Skeletal muscle tissue (tissue), 4 donors: ENCODE data around the gene CPSF4. TPM values are rescaled to one million over a fixed set of nuclear protein-coding genes. Genes with fewer than 3 reads are reported as not detected.

ENCODE experiments used
- H3K27ac ChIP-seq: one replicate; pipeline ENCODE4 v1.7.0; 2013; ENCODE audit warnings: mild to moderate bottlenecking, low read depth, low read length, inconsistent platforms
- H3K27me3 ChIP-seq, 3 donors: one replicate each; pipeline ENCODE4 v1.7.0; 2013; ENCODE audit warnings: low read length in 3 of 3; ENCODE audit not compliant: control insufficient read depth in 3 of 3, insufficient read depth in 3 of 3
- H3K36me3 ChIP-seq, 3 donors: one replicate each; pipeline ENCODE4 v1.7.0; 2013; ENCODE audit warnings: low read length in 3 of 3; ENCODE audit not compliant: control insufficient read depth in 3 of 3, insufficient read depth in 3 of 3
- H3K4me1 ChIP-seq, 3 donors: one replicate each; pipeline ENCODE4 v1.7.0; 2013; ENCODE audit warnings: low read length in 3 of 3, mild to moderate bottlenecking in 3 of 3; ENCODE audit not compliant: control insufficient read depth in 3 of 3, insufficient read depth in 3 of 3
- H3K4me3 ChIP-seq, 3 donors: one replicate each; pipeline ENCODE4 v1.7.0; 2013; ENCODE audit warnings: low read length in 3 of 3
- H3K9ac ChIP-seq, 3 donors: one replicate each; pipeline ENCODE4 v1.7.0; 2013; ENCODE audit warnings: low read length in 3 of 3, mild to moderate bottlenecking in 3 of 3, moderate library complexity in 2 of 3, low read depth in 1 of 3
- H3K9me3 ChIP-seq, 3 donors: one replicate each; pipeline ENCODE4 v1.7.0; 2013; ENCODE audit warnings: low read length in 3 of 3; ENCODE audit not compliant: control insufficient read depth in 3 of 3
- total RNA-seq: library from RNA; depleted of rRNA; stranded (reverse); fragments of >200 nt; gene quantifications from one replicate; pipeline ENCODE4 v1.2.3, GENCODE V29; 2014
- donor health status: Osteomylitis.

The CPSF4 gene
- total RNA-seq, 1 donor from 2014 or later, result 29.2 TPM

DNA sequence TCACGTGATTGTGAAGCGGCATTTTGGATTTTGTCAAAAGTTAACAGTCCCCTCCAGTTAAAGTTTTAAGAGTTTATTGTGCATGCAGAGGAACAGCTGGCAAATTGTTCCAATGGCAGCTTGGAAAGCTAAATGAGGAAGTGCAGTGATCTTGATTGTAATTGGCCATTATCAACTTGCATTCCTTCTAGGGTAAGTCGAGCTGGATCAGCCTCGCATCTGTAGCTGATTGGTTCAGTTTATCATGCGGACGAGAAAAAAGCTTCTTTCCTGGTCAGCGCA is 34.5 kb downstream of the CPSF4 start:
- H3K36me3 ChIP-seq, result peaks cover 0 to 6% (median under 1%) of the 10 kb centered on the region in 3 donors
- no peaks in the 10 kb centered on the region for H3K9me3 ChIP-seq
- H3K9ac ChIP-seq, result peak overlapping the region; percentile 87 to 89 (median 88)
- H3K4me3 ChIP-seq, result peak overlapping the region; percentile 82 to 90 (median 87)
- H3K4me1 ChIP-seq, result peaks cover 4 to 12% (median 7%) of the 10 kb centered on the region in 3 donors
- no peaks in the 10 kb centered on the region for H3K27me3 ChIP-seq
- peak overlapping the region; percentile 87 for H3K27ac ChIP-seq

GRCh38 chr7:99476107-99476506 is 37.4 kb downstream of the CPSF4 start:
- H3K27ac ChIP-seq, result no peak overlapping the region
- no peaks in the 10 kb centered on the region for H3K27me3 ChIP-seq
- H3K9ac ChIP-seq, result no peak overlapping the region
- peaks cover 0 to 13% (median 11%) of the 10 kb centered on the region in 3 donors for H3K36me3 ChIP-seq
- no peaks in the 10 kb centered on the region for H3K9me3 ChIP-seq
- no peak overlapping the region for H3K4me3 ChIP-seq
- peaks cover 10 to 12% (median 12%) of the 10 kb centered on the region in 3 donors for H3K4me1 ChIP-seq

DNA sequence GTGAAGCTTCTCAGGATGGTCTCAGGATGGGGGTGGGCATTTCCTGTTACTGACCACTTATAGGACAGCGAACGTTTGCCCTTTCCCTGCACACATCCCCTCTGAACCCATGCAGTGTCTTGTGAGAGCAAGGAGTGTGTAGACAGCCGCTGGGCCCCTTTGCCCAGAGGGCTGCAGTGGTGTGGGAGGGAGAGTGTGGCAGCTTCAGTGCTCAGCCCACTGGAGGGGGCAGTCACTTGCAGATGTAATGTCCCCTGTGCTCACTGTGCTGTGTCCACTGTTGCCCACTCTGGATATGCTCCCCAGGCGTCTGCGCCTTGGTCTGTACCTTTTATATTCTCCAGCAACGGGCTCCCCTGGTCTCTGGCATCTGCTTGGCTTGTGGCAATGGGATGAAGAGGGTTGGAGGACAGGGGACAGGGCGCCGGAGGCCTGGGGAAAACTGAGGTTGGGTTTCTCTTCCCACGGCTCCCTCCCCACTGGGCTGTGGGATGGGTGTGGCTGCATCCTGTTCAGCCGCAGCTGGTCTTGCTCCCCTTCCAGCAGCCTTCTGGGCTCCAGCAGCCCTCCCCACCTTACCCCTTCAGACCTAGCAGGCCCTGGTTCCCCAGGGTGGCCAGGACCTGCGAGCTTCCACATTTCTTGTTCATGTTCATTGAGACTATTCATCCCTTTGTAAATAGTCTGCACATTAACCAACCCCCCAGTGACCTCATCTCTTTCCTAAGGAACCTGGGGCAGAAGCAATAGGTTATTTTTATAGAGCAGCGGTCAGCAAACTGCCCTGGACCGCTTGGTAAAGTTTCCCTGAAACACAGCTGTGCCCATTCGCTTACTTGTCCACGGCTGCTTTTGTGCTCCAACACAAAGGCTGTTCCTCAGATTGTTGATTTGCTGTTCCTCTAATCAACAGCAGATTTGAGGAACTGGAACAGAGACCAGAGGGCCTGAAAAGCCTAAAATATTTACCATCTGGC is 40.0 kb downstream of the CPSF4 start:
- H3K27me3 ChIP-seq, result no peaks in the 10 kb centered on the region
- H3K36me3 ChIP-seq, result peaks cover 0 to 16% (median 13%) of the 10 kb centered on the region in 3 donors
- H3K4me1 ChIP-seq, result peaks cover 3 to 8% (median 5%) of the 10 kb centered on the region in 3 donors
- peak overlapping the region in 2 of 3 donors; percentile 10 to 25 for H3K9ac ChIP-seq
- H3K4me3 ChIP-seq, result peak overlapping the region in 1 of 3 donors; percentile 22
- no peaks in the 10 kb centered on the region for H3K9me3 ChIP-seq
- H3K27ac ChIP-seq, result peak overlapping the region; percentile 40

GRCh38 chr7:99485094-99485493 is 46.4 kb downstream of the CPSF4 start:
- peaks cover 8 to 23% (median 10%) of the 10 kb centered on the region in 3 donors for H3K36me3 ChIP-seq
- H3K9me3 ChIP-seq, result no peaks in the 10 kb centered on the region

GRCh38 chr7:99489235-99489634 is 50.5 kb downstream of the CPSF4 start:
- peaks cover 27 to 37% (median 30%) of the 10 kb centered on the region in 3 donors for H3K36me3 ChIP-seq
- no peaks in the 10 kb centered on the region for H3K4me1 ChIP-seq
- no peaks in the 10 kb centered on the region for H3K27me3 ChIP-seq
- no peak overlapping the region for H3K9ac ChIP-seq
- peaks cover 7 to 8% (median 8%) of the 10 kb centered on the region in 3 donors for H3K9me3 ChIP-seq
- H3K27ac ChIP-seq, result no peak overlapping the region
- no peak overlapping the region for H3K4me3 ChIP-seq

More at GRCh38 chr7:99485094-99485493, 46.4 kb downstream of the CPSF4 start:
- H3K27ac ChIP-seq, result no peak overlapping the region
- no peaks in the 10 kb centered on the region for H3K4me1 ChIP-seq
- H3K9ac ChIP-seq, result no peak overlapping the region
- no peaks in the 10 kb centered on the region for H3K27me3 ChIP-seq
- H3K4me3 ChIP-seq, result no peak overlapping the region

GRCh38 chr7:99490878-99491277 is 52.1 kb downstream of the CPSF4 start:
- H3K36me3 ChIP-seq, result peaks cover 26 to 36% (median 32%) of the 10 kb centered on the region in 3 donors
- H3K27me3 ChIP-seq, result no peaks in the 10 kb centered on the region
- no peak overlapping the region for H3K27ac ChIP-seq
- no peak overlapping the region for H3K9ac ChIP-seq
- no peaks in the 10 kb centered on the region for H3K4me1 ChIP-seq
- H3K4me3 ChIP-seq, result no peak overlapping the region
- peaks cover 10 to 11% (median 11%) of the 10 kb centered on the region in 3 donors for H3K9me3 ChIP-seq

DNA sequence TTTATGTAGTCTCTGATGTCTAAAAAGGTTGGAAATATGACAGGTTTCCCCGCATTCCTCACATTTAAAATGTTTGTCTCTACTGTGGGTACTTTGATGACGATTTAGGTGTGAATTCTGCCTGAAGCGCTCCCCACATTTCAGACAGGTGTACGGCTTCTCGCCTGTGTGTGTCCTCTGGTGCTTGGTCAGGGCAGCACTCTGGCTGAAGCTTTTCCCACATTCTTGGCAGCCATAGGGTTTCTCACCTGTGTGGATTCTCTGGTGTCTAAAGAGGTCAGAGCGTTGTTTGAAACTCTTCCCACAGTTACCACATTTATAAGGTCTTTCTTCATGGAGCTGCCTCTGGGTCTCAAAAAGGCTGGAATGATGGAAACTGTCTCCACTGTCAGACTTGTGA is 55.1 kb downstream of the CPSF4 start:
- H3K4me3 ChIP-seq, result peak overlapping the region in 1 of 3 donors; percentile 52

DNA sequence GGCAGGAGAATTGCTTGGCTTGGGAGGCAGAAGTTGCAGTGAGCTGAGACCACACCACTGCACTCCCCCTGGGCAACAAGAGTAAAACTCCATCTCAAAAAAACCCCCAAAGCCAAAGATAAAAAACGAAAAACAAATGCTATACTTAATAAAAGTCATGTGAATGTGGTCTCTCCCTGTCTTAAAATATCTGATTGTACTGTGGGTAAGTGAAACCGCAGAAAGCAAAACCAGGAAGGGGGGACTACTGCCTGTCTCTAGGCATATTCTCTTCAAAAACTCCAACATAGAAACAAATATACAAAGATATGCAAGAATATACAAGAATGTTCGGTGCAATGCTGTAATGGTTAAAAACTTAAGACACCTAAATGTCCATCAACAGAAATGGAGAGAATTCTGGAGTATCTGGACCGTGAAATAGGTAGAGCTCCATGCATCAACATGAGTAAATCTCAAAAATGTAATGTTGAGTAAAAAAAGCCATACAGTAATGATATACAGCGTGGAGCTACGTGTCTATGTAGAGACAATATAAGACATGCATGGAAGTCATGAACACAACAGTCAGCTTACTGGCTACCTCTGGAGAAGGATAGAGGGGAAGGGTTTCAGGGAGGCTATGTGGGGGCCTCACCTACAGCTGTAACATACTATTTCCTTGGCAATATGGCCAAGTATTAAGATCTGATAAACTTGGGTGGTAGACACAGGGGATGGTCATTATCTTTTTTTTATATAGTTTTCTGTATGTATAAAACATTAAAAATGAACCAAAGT is 59.2 kb downstream of the CPSF4 start:
- H3K36me3 ChIP-seq, result peaks cover 23 to 29% (median 25%) of the 10 kb centered on the region in 3 donors

More for the DNA sequence above, 55.1 kb downstream of the CPSF4 start:
- Histone ChIP-seq H3K27me3 (no peaks in the 10 kb centered on the region), H3K36me3 (peaks cover 31 to 45% (median 37%) of the 10 kb centered on the region in 3 donors), H3K9me3 (peaks cover 10 to 11% (median 11%) of the 10 kb centered on the region in 3 donors), H3K27ac (no peak overlapping the region), H3K4me1 (peaks cover 9 to 14% (median 9%) of the 10 kb centered on the region in 3 donors), H3K9ac (no peak overlapping the region)

GRCh38 chr7:99498546-99498944 is 59.8 kb downstream of the CPSF4 start:
- Histone ChIP-seq H3K27ac (peak overlapping the region; percentile 99), H3K9me3 (peaks cover 9 to 10% (median 9%) of the 10 kb centered on the region in 3 donors), H3K4me3 (peak overlapping the region; percentile 77 to 99 (median 98)), H3K27me3 (no peaks in the 10 kb centered on the region), H3K36me3 (peaks cover 18 to 24% (median 19%) of the 10 kb centered on the region in 3 donors), H3K4me1 (peaks cover 16 to 29% (median 19%) of the 10 kb centered on the region in 3 donors), H3K9ac (peak overlapping the region in 2 of 3 donors; percentile 59 to 69)

More for the DNA sequence above, 59.2 kb downstream of the CPSF4 start:
- Histone ChIP-seq H3K9me3 (peaks cover 9 to 11% (median 10%) of the 10 kb centered on the region in 3 donors), H3K9ac (peak overlapping the region in 2 of 3 donors; percentile 59 to 69), H3K4me1 (peaks cover 16 to 29% (median 19%) of the 10 kb centered on the region in 3 donors), H3K4me3 (peak overlapping the region; percentile 77 to 99 (median 98)), H3K27me3 (no peaks in the 10 kb centered on the region), H3K27ac (no peak overlapping the region)
